DMS 273 treated with DMSO at 0.1 percent for 48 hours (cell line): ENCODE results near the gene PGM2.
"Not testable (repeated sequence)": the region's sequence is repeated elsewhere in the genome, so short reads cannot be mapped to it uniquely, and the experiment has no call there.

Experiments
- DNase-seq: peaks from one replicate; lab custom pipeline; 2025; lab: John Stamatoyannopoulos, UW

PGM2 gene

DNA sequence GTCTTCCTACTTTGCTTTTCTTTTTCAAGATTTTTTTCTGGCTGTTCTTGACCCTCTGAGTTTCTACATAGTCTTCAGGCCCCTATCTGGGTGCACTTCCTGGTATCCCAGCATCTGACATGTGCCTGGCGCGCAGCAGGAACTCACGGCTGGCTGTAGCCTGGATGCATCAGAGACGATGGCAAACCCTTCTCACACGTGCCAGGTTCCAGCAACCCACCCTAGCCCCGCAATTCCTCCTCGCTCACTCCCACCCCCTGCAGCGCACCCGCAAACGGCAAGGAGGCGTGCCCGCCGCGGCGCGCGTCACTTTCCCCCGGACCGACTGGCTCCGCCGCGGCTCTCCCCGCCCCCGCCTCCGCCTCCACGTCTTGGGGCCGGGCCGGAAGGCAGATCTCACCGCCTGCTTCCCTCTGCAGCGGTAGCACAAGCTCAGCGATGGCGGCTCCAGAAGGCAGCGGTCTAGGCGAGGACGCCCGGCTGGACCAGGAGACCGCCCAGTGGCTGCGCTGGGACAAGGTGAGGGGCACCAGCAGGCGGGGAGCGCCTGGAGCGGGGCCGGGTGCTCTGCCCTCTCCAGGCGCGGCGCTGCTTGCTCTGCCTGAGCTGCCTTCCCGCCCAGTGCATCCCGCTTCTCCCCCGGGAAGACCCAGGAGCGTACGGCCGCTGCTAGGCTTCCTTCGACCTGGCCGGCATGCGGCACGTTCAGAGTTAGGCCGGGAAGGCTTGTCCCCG is at the start of gene PGM2:
PGM2 (plus strand) TSS at position 392 of the 735 bp plus-strand sequence; CDS start at position 439, 47 bp downstream.
- peak; percentile 53 for DNase-seq

DNA sequence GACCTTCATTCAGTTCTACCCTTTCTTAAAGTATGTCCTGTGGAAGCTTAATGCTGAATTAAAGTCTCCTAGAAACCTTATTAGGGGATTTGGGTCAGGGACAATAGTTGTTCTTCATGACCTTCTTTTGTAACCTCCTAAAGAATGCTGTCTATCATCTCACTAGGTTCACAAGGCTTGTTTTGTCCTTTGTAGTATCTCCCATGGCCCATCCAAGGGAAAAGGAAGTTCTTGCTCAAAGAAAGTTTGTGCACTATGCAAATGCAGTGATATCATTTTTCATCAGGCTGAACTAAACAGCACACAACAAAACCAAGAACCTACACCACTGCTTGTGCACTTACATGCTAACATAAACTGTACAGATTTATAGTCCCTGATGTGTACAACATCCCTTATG is 46.6 kb upstream of the PGM2 start:
- DNase-seq = no peak

- no peak for DNase-seq
These were observed 45.9 kb upstream of the PGM2 start for GRCh38 chr4:37780444-37781130.

- DNase-seq = no peak
These were observed 45.4 kb upstream of the PGM2 start for GRCh38 chr4:37781131-37781455.

DNA sequence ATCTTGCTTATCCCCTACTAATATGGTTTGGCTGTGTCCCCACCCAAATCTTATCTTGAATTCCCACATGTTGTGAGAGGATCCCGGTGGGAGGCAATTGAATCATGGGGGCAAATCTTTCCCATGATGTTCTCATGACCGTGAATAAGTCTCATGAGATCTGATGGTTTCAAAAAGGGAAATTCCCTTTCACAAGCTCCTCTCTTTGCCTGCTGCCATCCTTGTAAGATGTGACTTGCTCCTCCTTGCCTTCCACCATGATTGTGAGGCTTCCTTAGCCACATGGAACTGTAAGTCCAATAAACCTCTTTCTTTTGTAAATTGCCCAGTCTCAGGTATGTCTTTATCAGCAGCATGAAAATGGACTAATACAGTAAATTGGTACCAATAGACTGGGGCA is 40.2 kb upstream of the PGM2 start:
- not testable (repeated sequence) for DNase-seq

DNA sequence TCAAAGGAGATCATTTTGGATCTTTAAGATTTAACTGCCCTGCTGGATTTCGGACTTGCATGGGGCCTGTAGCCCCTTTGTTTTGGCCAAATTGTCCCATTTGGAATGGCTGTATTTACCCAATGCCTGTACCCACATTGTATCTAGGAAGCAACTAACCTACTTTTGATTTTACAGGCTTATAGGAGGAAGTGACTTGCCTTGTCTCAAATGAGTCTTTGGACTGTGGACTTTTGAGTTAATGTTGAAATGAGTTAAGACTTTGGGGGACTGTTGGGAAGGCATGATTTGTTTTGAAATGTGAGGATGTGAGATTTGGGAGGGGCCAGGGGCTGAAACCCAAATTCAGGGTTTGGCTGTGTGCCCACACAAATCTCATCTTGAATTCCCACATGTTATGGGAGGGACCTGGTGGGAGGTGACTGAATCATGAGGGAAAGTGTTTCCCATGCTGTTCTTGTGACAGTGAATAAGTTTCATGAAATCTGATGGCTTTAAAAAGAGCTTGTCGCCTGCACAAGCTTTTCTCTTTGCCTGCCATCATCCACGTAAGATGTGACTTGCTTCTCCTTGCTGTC is 38.5 kb upstream of the PGM2 start:
- DNase-seq = not testable (repeated sequence)

GRCh38 chr4:37788819-37789218 is 37.7 kb upstream of the PGM2 start:
- DNase-seq = no peak

DNA sequence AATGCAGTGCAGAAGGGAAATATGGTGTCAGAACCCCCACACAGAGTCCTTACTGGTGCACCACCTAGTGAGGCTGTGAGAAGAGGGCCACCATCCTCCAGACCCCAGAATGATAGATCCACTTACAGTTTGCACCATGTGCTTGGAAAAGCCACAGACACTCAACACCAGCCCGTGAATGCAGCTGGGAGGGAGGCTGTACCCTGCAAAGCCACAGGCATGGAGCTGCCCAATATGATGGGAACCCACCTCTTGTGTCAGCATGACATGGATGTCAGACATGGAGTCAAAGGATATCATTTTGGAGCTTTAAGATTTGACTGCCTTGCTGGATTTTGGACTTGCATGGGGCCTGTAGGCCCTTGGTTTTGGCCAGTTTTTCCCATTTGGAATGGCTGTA is 34.2 kb upstream of the PGM2 start:
- DNase-seq = no peak

DNA sequence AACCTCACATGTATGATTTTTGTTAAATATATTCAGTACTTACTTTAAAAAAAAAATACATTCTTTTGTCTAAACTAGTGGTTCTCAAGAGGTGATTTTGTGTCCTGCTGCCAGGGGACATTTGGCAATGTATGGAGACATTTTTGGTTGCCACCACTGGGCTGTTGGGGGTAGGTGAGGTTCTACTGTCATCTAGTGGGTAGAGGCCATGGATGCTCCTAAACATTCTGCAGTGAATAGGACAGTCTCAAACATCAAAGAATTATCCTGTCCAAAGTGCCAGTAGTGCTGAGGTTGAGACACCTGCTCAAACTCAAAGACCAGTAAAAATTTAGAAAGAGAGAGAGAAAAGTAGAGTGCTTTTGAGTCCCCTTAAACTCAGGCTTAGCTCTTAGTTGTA is 32.9 kb upstream of the PGM2 start:
- peak; percentile 55 for DNase-seq

DNA sequence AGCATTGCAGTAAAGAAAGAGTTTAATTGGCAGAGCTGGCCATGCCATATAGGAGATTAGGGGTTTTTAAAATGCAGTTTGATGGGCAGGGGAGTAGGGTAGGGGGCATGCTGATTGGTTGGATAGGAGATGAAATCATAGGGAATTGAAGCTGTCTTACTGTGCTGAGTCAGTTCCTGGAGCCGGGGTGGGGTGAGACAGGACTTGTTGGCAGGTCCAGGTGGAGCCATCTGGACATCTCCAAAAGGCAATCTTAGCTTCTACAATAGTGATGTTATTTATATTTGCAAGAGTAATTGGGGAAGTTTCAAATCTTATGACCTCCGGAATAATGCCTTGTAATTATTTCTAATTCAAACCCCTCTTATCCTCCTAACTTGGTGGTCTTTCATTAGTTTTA is 32.4 kb upstream of the PGM2 start:
- DNase-seq = peak; percentile 51

DNA sequence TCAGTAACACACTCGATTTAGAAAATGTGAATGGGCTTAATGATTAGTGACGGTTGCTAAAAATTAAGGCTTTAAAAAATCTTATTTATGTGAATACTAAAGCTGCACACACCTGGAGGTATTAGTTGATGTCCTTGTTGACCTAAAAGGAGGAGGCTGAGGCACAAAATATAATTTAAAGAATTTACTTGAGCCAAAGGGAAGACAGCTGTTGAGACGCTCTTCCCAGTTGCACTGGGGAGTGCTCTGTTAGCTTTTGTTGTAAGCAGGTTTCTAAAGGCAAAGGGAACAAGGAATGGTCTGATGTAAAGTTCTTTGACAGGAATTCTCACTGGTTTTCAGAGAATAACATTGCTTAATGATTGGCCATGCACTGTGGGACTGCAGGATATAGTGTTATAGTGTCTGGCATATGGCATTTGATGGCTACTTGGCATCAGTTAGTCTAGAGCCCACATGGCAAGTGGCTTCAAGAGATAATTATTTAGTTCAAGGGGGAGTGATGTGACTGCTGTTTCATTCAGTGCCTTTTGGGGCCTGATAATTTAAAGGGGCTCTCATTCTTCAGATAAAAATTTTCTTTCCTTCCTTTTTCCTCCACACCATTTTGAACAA is 30.8 kb upstream of the PGM2 start:
- peak; percentile 64 for DNase-seq

- no peak for DNase-seq
These were observed 29.1 kb upstream of the PGM2 start for GRCh38 chr4:37797374-37797773.

DNA sequence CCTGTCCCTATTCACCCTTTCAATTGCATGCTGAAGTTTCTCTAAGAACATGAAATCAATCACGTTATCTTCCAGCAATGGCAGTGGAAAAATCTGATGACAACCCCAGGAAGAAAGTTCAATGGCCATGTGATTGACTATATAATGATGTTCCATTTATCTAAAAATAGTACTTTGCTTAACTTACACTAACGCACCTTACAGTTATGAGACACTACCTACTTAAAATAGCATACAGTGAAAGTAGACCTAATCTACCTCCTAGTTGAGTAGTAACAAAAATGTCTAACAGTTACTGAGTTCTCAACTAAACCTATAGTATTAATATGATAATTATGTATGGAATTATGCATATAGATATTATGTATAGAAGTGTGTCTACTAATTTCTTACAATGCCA is 28.6 kb upstream of the PGM2 start:
- no peak for DNase-seq

- no peak for DNase-seq
These were observed 27.9 kb upstream of the PGM2 start for GRCh38 chr4:37798616-37799015.

DNA sequence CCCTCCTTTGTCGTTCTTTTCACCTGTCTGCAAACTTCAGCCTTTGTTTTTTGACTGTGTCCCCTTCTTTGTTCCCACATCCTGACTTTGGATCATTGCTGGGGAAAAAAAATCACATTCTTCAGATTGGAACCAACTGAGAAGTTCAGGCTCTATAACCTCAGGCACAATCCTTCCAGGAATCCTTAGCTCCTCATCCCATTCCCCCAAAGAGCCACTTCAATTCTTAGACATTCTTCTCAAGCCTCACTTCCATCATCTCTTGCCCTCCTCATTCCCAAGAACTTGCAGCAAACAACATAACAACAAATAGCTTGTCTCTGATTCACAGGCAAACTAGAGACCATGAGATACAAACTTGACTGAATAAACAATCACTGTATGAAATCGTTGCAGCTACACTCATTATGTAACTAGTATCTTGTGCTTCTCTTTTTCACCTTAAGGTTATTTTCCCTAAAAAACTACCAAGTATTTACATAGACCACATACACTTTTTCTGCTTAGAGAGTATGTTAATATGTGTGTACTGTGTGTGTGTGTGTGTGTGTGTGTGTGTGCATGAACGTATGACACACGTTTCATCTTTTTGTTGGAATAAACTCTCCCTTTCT is 26.4 kb upstream of the PGM2 start:
- no peak for DNase-seq

GRCh38 chr4:37802068-37802666 is 24.3 kb upstream of the PGM2 start:
- peak; percentile 42 for DNase-seq

- DNase-seq = peak; percentile 27
These were observed 23.0 kb upstream of the PGM2 start for GRCh38 chr4:37803348-37803973.

DNA sequence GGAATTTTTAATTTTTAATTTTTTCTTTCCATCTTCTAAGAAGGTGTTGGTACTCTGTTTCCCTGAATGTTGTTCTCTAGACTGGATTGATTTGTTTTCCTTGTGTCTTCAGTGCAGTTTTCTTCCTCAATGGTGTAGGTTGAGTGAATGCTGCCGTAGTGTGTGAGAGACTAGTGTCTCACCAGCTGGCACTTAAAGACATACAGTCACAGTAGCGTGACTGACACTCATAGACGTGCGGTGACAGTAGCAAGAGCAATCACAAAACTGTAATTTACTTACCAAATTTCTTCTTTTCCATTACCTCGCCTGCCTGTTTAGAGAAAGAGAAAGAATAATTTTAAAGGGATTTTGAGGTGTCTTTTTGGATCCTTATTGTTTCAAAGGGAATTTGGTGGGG is 21.4 kb upstream of the PGM2 start:
- DNase-seq = no peak

DNA sequence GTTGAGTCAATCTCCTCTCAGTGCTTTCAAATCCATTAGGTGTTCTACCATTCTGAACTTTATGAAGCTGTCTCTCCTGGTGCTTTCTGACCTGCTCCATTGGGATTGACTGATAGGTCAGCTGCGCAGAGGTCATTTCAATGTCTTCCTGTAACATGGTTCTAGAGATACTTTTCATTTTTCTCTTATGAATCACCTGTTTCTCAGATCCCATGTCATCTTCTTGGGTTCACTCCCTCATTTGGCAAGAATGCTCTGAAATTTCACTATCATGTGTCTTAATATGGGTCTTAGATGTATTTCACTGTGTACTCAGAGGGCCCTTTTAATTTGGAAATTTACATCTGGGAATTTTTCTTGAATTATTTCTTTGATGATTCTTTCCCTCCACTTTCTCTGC is 13.8 kb upstream of the PGM2 start:
- no peak for DNase-seq

- DNase-seq = no peak
These were observed 10.9 kb upstream of the PGM2 start for GRCh38 chr4:37815591-37815990.

GRCh38 chr4:37816006-37816405 is 10.5 kb upstream of the PGM2 start:
- no peak for DNase-seq

GRCh38 chr4:37816719-37817118 is 9.8 kb upstream of the PGM2 start:
- DNase-seq = no peak
